ENCODE data around the gene PMF1. TPM values are rescaled to one million over a fixed set of nuclear protein-coding genes. Genes with fewer than 3 reads are reported as not detected.

Gene PMF1
- total and polyA plus RNA-seq, 2 of the 13 experiments (the other 11 are each of a cell fraction or from before 2014, with no cell fraction given) = 72.5 to 89.0 TPM

DNA sequence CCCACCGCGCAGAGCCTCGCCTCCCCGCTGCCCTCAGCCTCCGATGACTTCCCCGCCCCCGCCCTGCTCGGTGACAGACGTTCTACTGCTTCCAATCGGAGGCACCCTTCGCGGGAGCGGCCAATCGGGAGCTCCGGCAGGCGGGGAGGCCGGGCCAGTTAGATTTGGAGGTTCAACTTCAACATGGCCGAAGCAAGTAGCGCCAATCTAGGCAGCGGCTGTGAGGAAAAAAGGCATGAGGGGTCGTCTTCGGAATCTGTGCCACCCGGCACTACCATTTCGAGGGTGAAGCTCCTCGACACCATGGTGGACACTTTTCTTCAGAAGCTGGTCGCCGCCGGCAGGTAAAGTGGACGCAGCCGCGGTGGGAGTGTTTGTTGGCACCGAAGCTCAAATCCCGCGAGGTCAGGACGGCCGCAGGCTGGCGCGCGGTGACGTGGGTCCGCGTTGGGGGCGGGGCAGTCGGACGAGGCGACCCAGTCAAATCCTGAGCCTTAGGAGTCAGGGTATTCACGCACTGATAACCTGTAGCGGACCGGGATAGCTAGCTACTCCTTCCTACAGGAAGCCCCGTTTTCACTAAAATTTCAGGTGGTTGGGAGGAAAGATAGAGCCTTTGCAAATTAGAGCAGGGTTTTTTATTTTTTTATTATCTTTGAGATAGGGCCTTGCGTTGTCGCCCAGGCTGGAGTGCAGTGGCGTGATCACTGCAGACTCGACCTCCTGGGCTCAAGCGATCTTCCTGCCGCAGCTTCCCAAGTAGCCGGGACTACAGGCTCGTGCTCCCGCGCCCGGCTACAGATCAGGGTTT lies at the start of gene PMF1 (continued):
- TF ChIP-seq, protein P1, sequence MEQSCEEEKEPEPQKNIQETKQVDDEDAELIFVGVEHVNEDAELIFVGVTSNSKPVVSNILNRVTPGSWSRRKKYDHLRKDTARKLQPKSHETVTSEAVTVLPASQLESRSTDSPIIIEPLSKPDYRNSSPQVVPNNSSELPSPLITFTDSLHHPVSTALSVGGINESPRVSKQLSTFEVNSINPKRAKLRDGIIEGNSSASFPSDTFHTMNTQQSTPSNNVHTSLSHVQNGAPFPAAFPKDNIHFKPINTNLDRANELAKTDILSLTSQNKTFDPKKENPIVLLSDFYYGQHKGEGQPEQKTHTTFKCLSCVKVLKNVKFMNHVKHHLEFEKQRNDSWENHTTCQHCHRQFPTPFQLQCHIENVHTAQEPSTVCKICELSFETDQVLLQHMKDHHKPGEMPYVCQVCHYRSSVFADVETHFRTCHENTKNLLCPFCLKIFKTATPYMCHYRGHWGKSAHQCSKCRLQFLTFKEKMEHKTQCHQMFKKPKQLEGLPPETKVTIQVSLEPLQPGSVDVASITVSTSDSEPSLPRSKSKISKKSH (CRISPR knock-in tag; IDR thresholded peaks at IDR 0.05; ENCODE audit: borderline replicate concordance) = peak; percentile 74; the same call in 1 of the 2 replicates
- no peak for TF ChIP-seq ZNF780A (CRISPR knock-in tag; IDR thresholded peaks at IDR 0.05)
- no peak for TF ChIP-seq ZSCAN12 (CRISPR knock-in tag; IDR thresholded peaks at IDR 0.05)
- TF ChIP-seq ZNF782 (CRISPR knock-in tag; IDR thresholded peaks at IDR 0.05; ENCODE audit: borderline replicate concordance) = peak; percentile 69; the same call in 1 of the 2 replicates
- TF ChIP-seq, protein P2, sequence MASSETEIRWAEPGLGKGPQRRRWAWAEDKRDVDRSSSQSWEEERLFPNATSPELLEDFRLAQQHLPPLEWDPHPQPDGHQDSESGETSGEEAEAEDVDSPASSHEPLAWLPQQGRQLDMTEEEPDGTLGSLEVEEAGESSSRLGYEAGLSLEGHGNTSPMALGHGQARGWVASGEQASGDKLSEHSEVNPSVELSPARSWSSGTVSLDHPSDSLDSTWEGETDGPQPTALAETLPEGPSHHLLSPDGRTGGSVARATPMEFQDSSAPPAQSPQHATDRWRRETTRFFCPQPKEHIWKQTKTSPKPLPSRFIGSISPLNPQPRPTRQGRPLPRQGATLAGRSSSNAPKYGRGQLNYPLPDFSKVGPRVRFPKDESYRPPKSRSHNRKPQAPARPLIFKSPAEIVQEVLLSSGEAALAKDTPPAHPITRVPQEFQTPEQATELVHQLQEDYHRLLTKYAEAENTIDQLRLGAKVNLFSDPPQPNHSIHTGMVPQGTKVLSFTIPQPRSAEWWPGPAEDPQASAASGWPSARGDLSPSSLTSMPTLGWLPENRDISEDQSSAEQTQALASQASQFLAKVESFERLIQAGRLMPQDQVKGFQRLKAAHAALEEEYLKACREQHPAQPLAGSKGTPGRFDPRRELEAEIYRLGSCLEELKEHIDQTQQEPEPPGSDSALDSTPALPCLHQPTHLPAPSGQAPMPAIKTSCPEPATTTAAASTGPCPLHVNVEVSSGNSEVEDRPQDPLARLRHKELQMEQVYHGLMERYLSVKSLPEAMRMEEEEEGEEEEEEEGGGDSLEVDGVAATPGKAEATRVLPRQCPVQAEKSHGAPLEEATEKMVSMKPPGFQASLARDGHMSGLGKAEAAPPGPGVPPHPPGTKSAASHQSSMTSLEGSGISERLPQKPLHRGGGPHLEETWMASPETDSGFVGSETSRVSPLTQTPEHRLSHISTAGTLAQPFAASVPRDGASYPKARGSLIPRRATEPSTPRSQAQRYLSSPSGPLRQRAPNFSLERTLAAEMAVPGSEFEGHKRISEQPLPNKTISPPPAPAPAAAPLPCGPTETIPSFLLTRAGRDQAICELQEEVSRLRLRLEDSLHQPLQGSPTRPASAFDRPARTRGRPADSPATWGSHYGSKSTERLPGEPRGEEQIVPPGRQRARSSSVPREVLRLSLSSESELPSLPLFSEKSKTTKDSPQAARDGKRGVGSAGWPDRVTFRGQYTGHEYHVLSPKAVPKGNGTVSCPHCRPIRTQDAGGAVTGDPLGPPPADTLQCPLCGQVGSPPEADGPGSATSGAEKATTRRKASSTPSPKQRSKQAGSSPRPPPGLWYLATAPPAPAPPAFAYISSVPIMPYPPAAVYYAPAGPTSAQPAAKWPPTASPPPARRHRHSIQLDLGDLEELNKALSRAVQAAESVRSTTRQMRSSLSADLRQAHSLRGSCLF (CRISPR knock-in tag; IDR thresholded peaks at IDR 0.05; ENCODE audit: borderline replicate concordance) = peak; percentile 84; the same call in 1 of the 2 replicates
- peak; percentile 58; the same call in 1 of the 2 replicates for TF ChIP-seq ZNF558 (CRISPR knock-in tag; IDR thresholded peaks at IDR 0.05; ENCODE audit: borderline replicate concordance)
- TF ChIP-seq ZSCAN9 (CRISPR knock-in tag; IDR thresholded peaks at IDR 0.05; ENCODE audit: borderline replicate concordance) = peak; percentile 45; the same call in 1 of the 2 replicates
- TF ChIP-seq ZNF234 (CRISPR knock-in tag; conservative IDR thresholded peaks at IDR 0.05) = no peak
- TF ChIP-seq SAP130 (CRISPR knock-in tag; IDR thresholded peaks at IDR 0.05; ENCODE audit: low read depth) = peak; percentile 90
- TF ChIP-seq ZNF501 (CRISPR knock-in tag; IDR thresholded peaks at IDR 0.05) = peak; percentile 98
- no peak for TF ChIP-seq TBL1XR1 (IDR thresholded peaks at IDR 0.05; ENCODE audit: borderline replicate concordance, low read length, partially characterized antibody)
- no peak for TF ChIP-seq NFE2 (CRISPR knock-in tag; IDR thresholded peaks at IDR 0.05)
- 0 out of 2 replicates have a peak, but pooled peaks have one; percentile 7 for TF ChIP-seq ZBTB3 (CRISPR knock-in tag; IDR thresholded peaks at IDR 0.05; ENCODE audit: borderline replicate concordance, low read depth)
- TF ChIP-seq MED8 (CRISPR knock-in tag; IDR thresholded peaks at IDR 0.05; ENCODE audit: insufficient replicate concordance) = no peak
- TF ChIP-seq ZKSCAN5 (CRISPR knock-in tag; IDR thresholded peaks at IDR 0.05) = no peak
- TF ChIP-seq DPF2 (CRISPR knock-in tag; IDR thresholded peaks at IDR 0.05; ENCODE audit: borderline replicate concordance, low read depth) = no peak
- peak; percentile 78; the same call in 1 of the 2 replicates for TF ChIP-seq CCDC6 (CRISPR knock-in tag; IDR thresholded peaks at IDR 0.05)
- peak; percentile 56; the same call in 1 of the 2 replicates for TF ChIP-seq ZSCAN29 (CRISPR knock-in tag; conservative IDR thresholded peaks at IDR 0.05)
- no peak for TF ChIP-seq ZNF232 (CRISPR knock-in tag; IDR thresholded peaks at IDR 0.05; ENCODE audit: borderline replicate concordance)
- peak; percentile 58 for TF ChIP-seq HNRNPLL (IDR thresholded peaks at IDR 0.05; ENCODE audit: low read depth, low read length, poor library complexity, severe bottlenecking)
- no peak for TF ChIP-seq PAWR (CRISPR knock-in tag; IDR thresholded peaks at IDR 0.05; ENCODE audit: borderline replicate concordance)
- TF ChIP-seq NCOR1 (IDR thresholded peaks at IDR 0.05; ENCODE audit: borderline replicate concordance, low read length) = no peak; the same call in 1 of the 2 replicates
- TF ChIP-seq HOXA5 (CRISPR knock-in tag; IDR thresholded peaks at IDR 0.05) = no peak; the same call in none of the 2 replicates
- TF ChIP-seq RARA (CRISPR knock-in tag; IDR thresholded peaks at IDR 0.05) = no peak; the same call in 1 of the 2 replicates

Measured in HepG2 (cell line).